Measurements from ENCODE around the gene ZNF221.
A peak's percentile ranks its signal among the peaks of the same experiment; 100 is the strongest.

ZNF221 gene

GRCh38 chr19:44002212-44002565, 51.2 kb downstream of the ZNF221 start:
- Histone ChIP-seq H3K4me3 (replicated peaks; ENCODE audit: low read depth, low read length) (peak overlapping the region; percentile 93), H3K27me3 (replicated peaks; ENCODE audit: control insufficient read depth, insufficient read depth, low read length) (no peaks in the 10 kb centered on the region), H3K36me3 (ENCODE audit: control insufficient read depth, insufficient read depth, low read length) (no peaks in the 10 kb centered on the region; the same call in none of the 2 replicates)
- TF ChIP-seq, protein P1, sequence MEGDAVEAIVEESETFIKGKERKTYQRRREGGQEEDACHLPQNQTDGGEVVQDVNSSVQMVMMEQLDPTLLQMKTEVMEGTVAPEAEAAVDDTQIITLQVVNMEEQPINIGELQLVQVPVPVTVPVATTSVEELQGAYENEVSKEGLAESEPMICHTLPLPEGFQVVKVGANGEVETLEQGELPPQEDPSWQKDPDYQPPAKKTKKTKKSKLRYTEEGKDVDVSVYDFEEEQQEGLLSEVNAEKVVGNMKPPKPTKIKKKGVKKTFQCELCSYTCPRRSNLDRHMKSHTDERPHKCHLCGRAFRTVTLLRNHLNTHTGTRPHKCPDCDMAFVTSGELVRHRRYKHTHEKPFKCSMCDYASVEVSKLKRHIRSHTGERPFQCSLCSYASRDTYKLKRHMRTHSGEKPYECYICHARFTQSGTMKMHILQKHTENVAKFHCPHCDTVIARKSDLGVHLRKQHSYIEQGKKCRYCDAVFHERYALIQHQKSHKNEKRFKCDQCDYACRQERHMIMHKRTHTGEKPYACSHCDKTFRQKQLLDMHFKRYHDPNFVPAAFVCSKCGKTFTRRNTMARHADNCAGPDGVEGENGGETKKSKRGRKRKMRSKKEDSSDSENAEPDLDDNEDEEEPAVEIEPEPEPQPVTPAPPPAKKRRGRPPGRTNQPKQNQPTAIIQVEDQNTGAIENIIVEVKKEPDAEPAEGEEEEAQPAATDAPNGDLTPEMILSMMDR (IDR thresholded peaks at IDR 0.05; ENCODE audit: insufficient read depth, low read length, poor library complexity, severe bottlenecking): no peak
- no peak for DNase-seq (ENCODE audit: extremely low read depth, insufficient read length)

- no peaks in the 10 kb centered on the region; the same call in 1 of the 2 replicates for H3K36me3 ChIP-seq (ENCODE audit: control insufficient read depth, insufficient read depth, low read length)
- peak; percentile 84 for DNase-seq (ENCODE audit: extremely low read depth, insufficient read length)
- TF ChIP-seq, protein P1 (IDR thresholded peaks at IDR 0.05; ENCODE audit: insufficient read depth, low read length, poor library complexity, severe bottlenecking): no peak
- peak within 1 kb of the TSS; percentile 93 for H3K4me3 ChIP-seq (replicated peaks; ENCODE audit: low read depth, low read length)
- no peaks in the 10 kb centered on the region for H3K27me3 ChIP-seq (replicated peaks; ENCODE audit: control insufficient read depth, insufficient read depth, low read length)
Measured at GRCh38 chr19:44002566-44003460, 51.8 kb downstream of the ZNF221 start, which contains the start of gene ZNF230. ZNF230 (plus strand) TSS chr19:44002957; CDS start chr19:44007079, 4,122 bp downstream.

GRCh38 chr19:44003461-44004009, 52.5 kb downstream of the ZNF221 start:
- Histone ChIP-seq H3K27me3 (replicated peaks; ENCODE audit: control insufficient read depth, insufficient read depth, low read length) (no peaks in the 10 kb centered on the region), H3K36me3 (ENCODE audit: control insufficient read depth, insufficient read depth, low read length) (peaks cover 1% of the 10 kb centered on the region; the same call in 1 of the 2 replicates), H3K4me3 (replicated peaks; ENCODE audit: low read depth, low read length) (peak overlapping the region; percentile 93)
- DNase-seq (ENCODE audit: extremely low read depth, insufficient read length): peak; percentile 44
- TF ChIP-seq, protein P1 (IDR thresholded peaks at IDR 0.05; ENCODE audit: insufficient read depth, low read length, poor library complexity, severe bottlenecking): peak; percentile 13

DNA sequence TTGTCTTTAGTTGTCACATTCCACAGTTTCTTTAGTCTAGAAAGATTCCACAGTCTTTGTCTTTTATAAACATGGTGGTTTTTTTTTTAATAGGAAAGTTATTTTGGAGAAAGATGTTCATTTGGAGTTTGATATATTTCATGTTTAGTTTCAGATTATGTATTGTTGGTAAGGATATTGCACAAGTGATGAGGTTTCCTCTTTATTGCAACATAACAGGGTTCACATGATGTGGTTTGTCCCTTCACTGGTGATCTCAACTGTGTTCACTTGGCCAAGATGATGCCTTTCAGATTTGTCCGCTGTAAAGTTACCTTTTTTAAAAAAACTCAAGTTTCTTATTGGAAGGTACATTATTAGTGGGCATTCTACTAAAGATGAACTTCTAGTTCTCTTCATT, 54.9 kb downstream of the ZNF221 start:
- TF ChIP-seq, protein P1 (IDR thresholded peaks at IDR 0.05; ENCODE audit: insufficient read depth, low read length, poor library complexity, severe bottlenecking): no peak
- Histone ChIP-seq H3K4me3 (replicated peaks; ENCODE audit: low read depth, low read length) (no peak overlapping the region), H3K27me3 (replicated peaks; ENCODE audit: control insufficient read depth, insufficient read depth, low read length) (no peaks in the 10 kb centered on the region), H3K36me3 (ENCODE audit: control insufficient read depth, insufficient read depth, low read length) (peaks cover 18% of the 10 kb centered on the region)
- DNase-seq (ENCODE audit: extremely low read depth, insufficient read length): no peak

GRCh38 chr19:44007473-44007872, 56.4 kb downstream of the ZNF221 start:
- TF ChIP-seq, protein P1 (IDR thresholded peaks at IDR 0.05; ENCODE audit: insufficient read depth, low read length, poor library complexity, severe bottlenecking): no peak

More at GRCh38 chr19:44007473-44007872, 56.4 kb downstream of the ZNF221 start:
- peaks cover 19% of the 10 kb centered on the region for H3K36me3 ChIP-seq (ENCODE audit: control insufficient read depth, insufficient read depth, low read length)
- no peaks in the 10 kb centered on the region for H3K27me3 ChIP-seq (replicated peaks; ENCODE audit: control insufficient read depth, insufficient read depth, low read length)
- DNase-seq (ENCODE audit: extremely low read depth, insufficient read length): no peak
- H3K4me3 ChIP-seq (replicated peaks; ENCODE audit: low read depth, low read length): no peak overlapping the region

All from GM06990 (cell line).